Measurements from ENCODE around the gene PROM2.

DNA sequence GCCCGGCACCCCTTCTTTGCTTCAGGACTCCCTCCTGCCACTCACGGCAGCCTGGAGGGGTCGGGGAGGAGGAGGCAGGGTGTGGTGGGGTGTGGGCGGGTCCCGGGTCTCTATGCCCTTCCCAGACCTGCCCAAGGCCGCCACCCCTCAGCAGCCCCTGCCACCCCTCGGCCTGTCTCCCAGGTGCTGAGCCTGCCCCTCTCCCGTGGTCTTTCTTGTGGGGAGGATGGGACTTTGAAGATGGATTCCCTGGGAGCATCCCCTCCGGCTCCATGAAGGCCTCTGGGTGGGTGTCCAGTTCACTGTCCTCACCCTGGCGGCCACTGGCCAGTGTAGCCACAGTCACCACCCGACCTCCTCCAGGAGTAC, 46.1 kb downstream of the PROM2 start:
- TF ChIP-seq CTCF (IDR thresholded peaks at IDR 0.05) (no peak), EP300 (IDR thresholded peaks at IDR 0.05) (no peak)
